NCI-H1105 treated with DMSO at 0.1 percent for 48 hours (cell line): ENCODE data around the gene ALKAL2.
A peak's percentile ranks its signal among the peaks of the same experiment; 100 is the strongest.

Experiments
- DNase-seq: peaks from one replicate; lab custom pipeline; 2025; lab: John Stamatoyannopoulos, UW

ALKAL2 gene

DNA sequence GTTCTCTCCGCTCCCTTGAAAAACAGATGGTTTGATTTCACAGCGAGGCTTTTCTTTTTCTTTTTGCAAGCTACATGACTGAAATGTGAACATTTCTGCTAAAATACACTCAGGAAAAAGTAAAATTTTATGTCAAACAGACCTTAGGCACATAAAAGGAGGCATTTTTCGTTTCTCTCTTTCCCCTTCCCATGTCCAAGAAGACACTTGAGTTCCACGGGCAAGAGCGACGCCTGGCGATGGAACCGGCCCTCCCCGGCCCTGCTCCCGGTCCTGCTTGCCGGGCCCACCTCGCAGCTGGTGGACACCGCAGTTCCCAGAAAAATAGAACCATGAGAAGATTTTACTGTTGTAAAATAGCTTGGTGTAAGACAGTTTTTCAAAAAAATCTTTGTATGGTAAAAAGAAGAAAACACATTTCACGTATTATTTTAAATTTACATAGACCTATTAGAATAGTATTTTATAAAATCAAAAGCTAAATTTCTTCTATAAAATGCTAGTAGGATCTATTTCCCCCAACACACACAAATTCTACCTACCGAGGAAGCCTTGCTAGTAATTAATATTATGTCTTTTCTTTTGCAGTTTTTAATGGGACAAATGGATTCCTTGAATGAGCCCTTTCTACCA is 2.3 kb upstream of the ALKAL2 start:
- peak; percentile 48 for DNase-seq

DNA sequence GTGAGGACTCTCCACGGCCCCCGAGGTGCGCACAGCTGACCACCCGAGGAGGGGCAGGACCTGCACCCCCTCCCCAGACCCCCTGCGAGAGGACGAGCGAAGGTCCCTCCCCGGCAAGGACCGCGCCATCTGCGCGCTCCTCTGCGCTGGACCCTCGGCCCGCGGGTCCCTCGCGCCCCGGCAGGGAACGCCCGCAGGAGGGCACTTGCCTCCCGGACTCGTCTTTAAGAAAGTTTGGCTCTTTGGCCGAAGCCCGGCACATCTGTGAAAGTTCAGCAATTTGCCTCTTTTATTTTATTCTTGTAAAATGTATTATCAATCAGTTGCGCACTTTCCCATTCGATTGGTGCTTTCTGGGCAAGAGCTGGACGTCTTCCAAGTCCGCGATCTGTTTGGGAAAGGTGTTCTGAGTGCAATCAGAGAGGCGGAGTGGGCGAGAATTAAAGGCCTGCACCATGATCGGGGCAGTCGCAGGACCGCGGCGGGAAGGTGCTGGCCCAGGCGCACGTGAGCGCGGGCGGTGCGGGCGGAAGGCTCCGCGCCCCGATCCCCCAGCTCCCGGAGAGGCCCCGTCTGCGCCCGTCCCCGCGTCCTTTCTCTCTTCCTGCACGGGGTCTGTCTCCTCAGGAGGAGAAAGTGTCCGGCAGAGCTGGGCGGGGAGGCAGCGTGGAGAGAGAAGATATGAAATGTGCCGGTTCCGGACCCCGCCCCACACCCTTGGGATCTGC is 1.6 kb upstream of the ALKAL2 start:
- peak; percentile 8 for DNase-seq

DNA sequence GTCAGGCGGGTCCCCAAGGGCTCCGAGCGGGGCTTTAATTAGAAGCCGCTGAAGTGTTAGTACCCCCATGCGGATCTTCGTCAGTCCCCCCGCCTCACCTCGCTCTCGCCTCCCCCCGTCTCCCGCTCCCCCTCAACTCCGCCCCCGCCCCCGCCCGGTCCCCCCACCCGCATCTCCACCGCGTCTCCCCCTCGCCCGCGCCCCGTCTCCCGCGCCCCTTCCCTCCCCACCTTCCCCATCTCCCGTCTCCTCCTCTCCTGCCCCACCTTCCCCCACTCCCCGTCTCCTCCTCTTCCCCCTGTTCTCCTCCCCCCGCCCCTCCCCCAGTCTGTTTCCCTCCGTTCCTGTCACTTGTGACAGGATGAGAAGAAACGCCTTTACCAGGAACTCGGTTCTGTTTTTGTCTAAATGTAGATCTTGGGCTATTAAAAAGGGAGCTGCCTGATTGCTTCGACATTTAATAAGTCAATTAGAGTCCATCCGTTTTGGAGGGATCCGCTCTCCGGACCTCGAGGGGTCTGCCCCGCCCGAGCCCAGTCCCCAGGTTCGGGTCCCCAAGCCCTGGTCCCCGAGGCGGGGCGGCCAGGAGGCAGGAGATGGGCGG is 969 bp upstream of the ALKAL2 start:
- DNase-seq: no peak

DNA sequence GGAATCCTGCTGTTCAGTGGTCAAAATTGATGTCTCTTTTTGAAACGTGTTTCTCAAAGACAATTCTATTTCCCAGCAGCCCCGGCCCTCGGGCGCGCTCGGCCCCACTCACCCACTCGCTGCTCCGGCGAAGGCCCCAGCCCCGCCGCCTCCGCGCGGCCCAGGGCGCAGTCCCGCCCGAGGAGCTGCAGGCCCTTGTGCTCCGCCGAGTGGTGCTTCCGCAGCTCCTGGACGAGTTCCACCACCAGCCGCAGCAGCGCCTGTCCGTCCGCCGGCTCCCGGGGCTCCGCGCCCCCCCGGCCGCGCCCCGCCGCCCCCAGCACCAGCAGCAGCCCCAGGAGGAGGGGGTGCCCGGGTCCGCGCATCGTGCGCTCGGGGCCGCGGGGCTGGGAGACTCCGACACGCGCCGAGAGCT is 413 bp downstream of the ALKAL2 start:
- no peak for DNase-seq

DNA sequence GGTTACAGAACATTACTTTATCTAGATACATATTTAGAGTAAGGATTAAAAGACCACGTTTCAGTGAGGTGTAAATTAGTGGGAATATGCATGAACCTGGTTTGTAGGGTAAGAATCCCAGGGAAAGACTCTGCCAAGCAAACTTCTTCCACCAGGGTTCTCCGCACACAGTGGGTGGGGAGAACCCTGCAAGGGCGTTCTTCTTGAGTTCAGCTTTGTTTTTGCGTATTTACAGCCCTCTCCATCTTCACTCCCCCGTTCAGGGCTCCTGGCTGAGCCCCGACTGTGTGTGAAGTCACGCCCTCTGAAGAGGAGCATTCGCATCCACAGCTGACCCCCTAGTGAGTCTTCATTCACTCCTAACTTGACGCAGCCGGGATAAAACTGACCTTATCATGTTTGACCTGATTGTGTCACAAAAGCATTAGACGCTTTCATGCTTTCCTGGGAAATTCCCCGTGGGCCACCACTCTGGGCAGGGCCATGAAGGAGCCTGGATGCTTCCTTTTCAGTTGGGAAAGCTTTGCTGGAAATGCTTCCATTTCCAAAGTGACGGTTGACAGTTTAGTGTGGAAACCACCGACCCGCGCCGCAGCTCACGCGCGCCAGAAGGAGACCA is 1.0 kb downstream of the ALKAL2 start:
- DNase-seq: no peak

DNA sequence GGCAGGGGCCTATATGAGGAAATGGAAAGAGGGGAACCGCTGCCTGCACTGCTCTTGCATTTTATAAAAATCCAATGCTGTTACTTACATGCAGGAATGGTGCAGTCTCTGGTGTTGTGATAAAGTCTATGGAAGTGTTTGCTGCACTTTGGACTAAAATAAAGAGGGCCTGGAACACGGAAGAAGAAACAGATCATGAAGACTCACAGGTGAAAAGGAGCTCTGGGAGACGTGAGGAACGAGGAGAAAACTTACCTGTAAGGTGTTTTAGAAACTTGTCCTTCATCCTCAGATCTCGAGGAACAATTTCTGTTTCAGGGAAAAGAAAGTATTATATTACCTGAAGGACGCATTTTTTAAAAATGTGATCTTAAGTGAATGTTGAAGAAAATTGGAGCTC is 1.9 kb downstream of the ALKAL2 start:
- DNase-seq: no peak

DNA sequence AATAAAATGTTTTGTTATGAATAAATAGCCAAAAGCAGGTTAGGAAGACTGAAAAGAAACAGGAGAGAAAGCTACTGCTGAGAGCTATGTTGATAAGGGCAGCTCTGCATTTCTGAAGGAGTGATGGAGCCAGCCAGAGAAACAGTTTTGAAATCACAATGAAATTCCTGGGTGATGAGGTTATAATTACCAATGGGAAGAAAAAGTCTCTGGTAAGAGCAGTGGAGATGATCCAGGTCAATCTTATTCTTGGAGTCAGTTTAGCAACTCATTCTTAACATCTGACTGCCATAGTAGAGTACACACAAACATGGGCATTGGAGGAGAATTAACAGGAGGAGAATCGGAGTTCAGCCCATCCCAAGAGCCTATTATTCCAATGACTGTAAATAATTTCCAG is 2.4 kb downstream of the ALKAL2 start:
- no peak for DNase-seq

DNA sequence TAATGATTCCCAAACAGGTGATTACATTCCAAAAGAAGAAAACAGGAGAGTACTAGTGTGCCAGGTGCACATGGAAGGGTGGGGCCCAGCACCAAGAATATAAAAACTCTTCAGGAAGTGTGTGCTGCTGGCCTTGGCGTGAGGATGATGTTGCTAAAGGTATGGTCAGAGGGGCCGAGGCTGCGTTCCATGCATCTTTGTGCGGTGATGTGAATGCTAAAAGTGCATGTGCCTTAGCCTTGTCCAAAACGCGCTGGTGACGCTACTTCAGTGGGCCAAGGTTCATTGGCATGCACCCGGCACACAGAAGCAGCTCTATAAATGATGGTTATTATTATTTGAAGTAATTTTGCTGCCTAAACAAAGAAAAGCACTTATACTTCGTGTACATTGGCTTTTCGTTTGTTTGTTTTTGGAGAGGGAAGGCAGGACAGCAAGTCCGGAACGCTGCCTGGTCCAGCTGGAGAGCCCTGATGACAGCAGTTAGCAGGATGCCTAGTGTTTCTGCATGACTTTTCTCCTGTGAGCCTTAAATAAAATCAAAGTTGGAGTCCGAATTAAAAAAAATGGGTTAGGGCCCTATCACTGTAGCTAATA is 2.9 kb downstream of the ALKAL2 start:
- DNase-seq: no peak

DNA sequence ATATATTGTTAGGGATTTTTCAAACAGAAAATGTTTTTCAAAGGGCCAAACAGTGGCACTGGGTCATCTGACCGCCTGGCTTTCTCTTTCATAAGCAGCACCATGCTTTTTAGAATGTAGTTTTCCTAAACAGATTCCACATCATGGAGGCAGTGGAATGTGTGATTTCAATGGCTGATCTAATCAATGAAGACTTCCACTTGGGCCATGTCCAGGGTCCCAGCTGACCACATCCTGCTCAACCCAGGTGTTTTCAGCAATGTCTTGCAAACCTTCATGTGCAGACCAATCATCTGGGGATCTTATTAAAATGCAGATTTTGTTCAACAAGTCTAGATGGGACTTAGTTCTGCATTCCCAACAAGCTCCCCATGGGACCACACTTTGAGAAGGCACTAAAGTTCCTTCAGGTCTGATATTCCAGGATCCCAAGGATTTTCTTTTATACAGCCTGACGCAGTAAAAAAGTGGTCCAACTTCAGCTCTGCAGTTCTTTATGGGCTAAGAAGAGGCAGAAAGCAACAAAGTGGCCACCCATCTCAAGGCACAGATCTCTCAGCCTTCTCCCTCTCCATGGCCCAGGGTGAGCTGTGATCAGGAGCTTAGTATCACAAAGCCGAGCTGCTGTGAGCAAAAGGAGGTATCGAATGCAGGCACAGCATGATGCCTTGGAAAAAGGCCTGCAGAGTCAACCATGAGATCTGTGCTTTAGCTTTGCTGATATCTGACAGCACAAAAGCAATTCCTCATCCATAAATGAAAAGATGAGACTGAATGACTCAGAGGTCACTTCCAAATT is 3.7 kb downstream of the ALKAL2 start:
- no peak for DNase-seq

DNA sequence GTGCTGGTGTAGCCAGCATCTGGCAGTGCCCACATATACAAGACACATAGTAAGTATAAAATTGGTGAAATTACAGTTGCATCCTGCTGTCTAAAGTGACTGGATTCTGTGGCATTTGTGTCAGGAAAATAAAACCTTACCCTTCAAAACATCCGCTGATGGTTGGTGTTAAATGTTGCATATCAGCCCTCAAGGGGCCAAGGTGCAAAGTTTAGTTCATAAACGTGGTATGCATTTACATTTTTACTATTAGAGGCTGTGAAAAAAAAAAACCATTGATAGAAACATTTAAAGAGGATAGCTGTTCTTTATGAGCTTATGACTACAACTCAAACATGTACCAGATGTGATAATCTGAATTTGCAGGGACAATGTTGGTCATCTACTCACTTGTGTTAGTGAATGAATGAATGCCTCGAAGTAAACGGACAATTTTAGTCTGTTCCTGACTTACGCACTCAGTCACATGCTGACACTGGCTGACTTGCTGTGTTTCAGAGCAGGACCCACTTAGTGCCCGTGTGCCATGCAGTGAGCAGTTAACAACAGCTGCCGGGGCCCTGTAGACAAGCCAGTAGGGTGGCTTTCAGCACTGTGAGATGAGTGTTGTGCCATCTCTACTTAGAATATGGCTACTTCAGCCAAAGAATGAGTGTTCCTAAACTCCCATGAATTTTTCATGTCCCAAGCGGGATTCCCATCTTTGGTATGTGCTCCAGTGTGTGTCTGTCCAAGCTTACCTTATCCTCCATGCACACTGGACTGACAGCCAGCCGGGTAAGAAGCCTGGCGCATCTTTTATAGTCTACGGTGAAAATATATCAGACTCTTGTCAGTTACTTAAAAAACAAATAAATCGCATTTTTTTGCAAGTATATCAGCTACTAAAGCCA is 5.3 kb downstream of the ALKAL2 start:
- DNase-seq: no peak

DNA sequence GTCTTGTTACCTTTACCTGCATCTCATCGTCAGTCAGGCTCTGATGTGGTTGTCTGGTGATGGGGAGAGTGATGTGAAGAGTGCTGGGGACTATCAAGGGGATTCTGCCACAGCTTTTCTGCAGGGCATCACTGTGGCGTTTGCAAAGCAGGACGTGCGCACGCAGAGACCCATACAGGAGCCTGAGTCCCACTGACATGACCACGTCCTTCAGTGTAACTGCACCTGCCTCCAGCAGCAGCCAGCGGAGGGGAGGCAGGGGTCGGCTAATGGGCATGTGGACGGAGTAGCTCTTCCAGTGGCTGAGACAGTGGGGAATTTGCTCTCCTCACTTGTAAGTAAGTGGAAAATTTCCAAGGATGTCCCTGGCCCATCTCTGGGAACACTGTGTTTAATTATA is 6.5 kb downstream of the ALKAL2 start:
- DNase-seq: no peak

DNA sequence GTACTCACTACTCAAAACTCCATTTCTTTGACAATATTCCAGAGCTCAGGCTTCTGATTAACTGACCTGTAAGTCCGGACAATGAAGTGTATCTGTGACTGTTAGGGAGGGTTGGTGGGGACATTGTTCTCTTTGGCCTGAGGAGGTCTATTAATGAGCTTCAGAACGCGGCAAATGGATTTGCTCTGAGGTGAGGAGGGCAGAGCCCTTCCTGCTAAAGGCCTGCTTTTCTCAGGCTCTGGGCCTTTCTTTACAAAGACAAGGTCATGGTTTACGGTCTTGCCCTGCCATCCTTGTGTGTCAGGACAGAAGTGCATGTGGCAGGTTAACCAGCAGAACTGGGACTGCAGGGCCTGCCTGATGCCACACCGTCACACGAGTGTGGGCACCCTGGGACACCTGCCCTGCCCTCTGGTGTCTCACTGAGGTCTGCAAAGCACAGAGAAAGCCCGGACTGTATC is 7.2 kb downstream of the ALKAL2 start:
- no peak for DNase-seq

DNA sequence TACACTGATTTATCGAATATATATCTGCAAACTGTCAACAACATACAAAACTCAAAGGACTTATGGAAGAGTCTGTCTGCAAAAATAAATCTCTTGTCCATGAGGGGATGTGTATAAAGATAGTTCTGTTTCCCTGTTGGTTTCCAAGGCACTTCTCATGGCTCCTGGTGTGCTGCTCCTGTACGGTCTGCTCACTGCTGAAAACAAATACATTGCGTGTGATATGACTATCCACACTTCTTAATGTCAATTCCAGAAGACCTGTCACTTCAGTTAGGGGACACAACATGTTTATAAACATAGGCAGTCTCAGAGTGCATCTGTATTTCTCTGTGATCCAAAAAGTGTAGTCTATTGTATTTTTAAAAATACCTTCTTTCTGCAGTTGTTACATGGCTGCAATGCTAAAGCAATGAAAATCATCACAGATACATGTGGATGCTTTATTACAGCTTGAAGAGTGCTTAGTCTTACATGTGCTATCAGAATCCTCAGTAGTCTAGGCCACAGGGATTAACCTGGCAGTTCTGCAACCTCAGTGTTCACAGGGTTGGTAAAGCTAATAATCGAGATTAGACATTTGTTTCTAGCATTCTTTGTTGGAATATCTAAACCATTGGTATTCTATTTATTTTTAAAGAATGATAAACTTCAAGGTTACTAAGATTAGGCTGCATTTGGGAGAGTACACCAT is 7.8 kb downstream of the ALKAL2 start:
- DNase-seq: no peak

DNA sequence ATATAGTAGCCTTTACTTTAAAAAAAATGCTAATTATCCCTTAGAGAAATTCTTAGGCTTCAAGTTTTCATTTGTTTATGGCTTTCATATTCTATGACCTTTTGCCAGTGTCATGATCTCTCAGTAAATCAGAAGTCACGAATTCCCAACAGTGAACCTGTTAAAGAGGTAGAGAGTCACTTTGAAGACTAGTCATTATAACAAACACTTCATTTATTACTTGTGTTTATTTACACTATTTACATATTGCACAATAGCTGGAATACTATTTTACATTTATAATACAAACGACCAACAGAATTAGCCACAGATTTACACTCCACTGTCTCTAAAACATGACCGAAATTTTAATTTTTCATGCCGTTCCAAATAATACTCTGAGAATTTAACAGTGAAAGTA is 8.5 kb downstream of the ALKAL2 start:
- no peak for DNase-seq

DNA sequence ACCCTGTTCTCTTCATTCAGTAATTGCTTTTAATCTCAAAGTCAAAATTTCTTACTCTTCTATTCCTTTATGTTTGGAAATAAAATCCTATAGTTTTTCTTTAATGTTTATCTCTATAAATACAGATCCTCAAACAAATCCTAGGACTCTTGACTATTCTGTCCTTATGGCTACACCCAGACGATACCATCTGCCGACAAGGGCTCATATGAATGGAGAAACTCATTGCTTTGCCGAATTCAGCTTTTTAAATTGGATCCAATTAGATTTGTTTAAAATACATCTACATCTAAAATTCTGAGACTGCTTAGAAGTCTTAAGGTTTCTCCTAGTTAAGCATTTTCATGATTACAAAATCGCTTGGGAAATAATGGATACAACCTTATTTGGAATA is 9.0 kb downstream of the ALKAL2 start:
- DNase-seq: no peak

DNA sequence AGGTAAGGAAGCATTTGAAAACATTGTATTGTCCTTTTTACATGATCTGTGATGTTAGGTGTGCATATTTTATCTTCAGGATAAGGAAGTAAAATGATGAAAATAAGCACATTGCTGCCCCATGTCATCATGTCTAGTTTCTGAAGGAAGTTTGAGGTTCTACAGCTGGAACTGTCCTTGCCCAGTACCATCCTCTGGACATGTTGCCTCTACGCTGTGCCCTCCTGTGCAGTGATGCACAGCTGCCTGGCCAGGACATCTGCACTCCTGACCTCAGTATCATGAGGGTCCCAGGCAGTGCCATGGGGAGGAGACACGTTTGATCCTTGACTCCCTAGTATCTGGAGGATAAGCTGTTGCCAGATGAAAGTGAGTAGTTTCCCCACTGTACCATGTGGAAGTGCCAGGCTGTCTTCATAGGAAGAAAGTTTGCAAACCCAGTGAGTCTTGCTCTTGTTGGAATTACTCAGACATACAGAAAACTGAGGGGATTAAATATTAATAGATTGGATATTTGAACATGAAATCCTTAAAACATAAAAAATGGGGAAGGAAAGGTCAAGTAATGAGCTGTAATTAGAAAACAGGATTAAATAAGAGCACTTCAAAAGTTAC is 9.5 kb downstream of the ALKAL2 start:
- no peak for DNase-seq

DNA sequence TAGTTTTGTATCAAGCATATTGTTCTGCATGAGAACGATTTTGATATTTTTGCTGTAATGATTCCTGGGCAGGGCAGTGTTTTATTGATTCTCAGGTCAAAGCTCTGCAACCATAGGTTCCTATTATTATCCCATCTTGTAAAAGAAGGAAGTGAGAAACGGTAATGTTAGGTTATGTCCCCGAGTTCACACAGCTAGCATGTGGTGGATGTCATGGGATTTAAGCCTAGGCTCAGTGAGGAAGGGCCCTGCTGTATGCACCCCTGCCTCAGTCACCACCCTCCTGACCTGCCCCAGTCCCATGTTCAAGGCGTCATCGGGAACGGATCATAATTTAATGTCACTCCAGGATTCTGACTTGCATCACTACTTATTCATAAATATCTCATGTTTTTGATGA is 12.4 kb downstream of the ALKAL2 start:
- no peak for DNase-seq

DNA sequence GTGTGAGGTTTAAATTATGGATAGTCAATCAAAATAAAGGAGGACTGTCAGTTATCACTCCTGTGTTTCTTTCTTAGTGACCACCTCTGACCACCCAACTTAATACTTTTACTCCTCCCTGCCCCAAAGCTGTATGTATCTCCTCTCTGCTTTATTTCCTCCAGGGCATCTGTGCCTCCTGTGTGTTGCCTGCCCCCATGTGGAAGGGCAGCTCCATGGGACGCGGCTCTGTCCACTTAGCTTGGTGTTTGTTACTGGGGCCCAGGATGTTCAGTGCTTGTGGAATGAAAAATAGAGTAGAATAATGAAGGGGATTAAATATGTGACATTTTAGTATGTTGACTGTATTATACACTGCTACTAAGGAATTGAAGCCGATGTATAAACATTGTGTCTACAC is 13.4 kb downstream of the ALKAL2 start:
- no peak for DNase-seq

DNA sequence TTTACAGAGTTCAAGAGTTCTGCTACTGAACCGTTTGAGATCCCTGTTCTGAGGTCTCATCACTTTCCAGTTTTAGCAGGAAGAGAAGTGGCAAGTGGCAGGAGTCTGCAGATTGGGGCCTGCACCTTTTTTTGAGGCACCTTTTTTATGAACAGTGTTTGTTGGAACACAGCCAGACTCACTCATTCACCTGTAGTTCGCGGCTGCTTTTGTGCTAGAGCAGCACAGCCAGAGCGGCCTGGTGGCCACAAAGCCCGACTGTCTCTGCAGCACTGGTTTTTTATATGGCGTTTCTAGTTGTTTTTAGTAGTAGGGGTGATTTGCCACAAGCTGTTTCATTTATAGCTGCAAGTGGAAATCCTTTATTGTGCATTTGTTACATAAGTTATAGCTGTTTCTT is 14.6 kb downstream of the ALKAL2 start:
- DNase-seq: peak; percentile 87

DNA sequence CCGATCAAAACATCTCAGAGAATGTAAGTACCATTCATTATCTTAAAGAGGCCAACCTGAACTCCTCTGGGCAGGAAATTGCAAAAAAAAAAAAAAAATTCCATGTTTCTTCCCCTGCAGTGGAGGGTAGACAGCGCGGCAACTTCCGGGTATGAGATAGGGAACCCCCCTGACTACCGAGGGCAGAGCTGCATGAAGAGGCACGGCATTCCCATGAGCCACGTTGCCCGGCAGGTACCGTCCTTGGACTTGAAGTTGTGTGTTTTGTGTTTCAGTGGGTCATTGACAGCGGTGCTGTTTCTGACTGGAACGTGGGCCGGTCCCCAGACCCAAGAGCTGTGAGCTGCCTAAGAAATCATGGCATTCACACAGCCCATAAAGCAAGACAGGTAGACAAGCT is 16.0 kb downstream of the ALKAL2 start:
- DNase-seq: no peak
